HCT116 (cell line): ENCODE results near the gene ANKRD44. TPM values are rescaled to one million over a fixed set of nuclear protein-coding genes. Genes with fewer than 3 reads are reported as not detected.

Experiments
- ATAC-seq: fragments of 200-7000 bp; cut with Tn5 transposase; 2 replicates; pipeline ENCODE4 v1.9.1; 2020; ENCODE audit warnings: mild to moderate bottlenecking, moderate library complexity
- BruUV-seq: library from RNA; stranded (reverse); fragments of 400-500 nt; replicated peaks from 2 replicates; lab custom pipeline; 2021; lab: Mats Ljungman, UMichigan
- CTCF ChIA-PET: fragments of 300-600 bp; sonication (Branson Sonifier 250); formaldehyde crosslinking; loops from one replicate; lab custom pipeline; 2021; ENCODE audit warnings: antibody characterized with exemption; lab: Charles Lee
- POLR2A ChIA-PET: fragments of 300-600, 350-600 bp; sonication (Branson Sonifier 250); formaldehyde crosslinking; loops from one replicate; lab custom pipeline; 2021; ENCODE audit warnings: antibody characterized with exemption; lab: Charles Lee
- RAD21 ChIA-PET, 2 experiments: fragments of 300-600 bp; sonication (Branson Sonifier 250); formaldehyde crosslinking; loops; one replicate each; lab custom pipeline; 2023; ENCODE audit warnings: low total read pairs in 2 of 2; ENCODE audit not compliant: uncharacterized antibody in 2 of 2, unreplicated experiment in 2 of 2, low non-redundant PET in 1 of 2; lab: Charles Lee
- DNase-seq: peaks from one replicate; pipeline ENCODE4 v3.0.0-alpha.2; 2010; ENCODE audit warnings: low read depth, low spot score
- H2AFZ ChIP-seq: fragments of 200-600 bp; shearing (Covaris generic), sonication (generic); 2 replicates; pipeline ENCODE4 v1.6.1; 2017; ENCODE audit warnings: low read depth, mixed run types, mixed read lengths, antibody characterized with exemption, low read length; ENCODE audit not compliant: poor library complexity, severe bottlenecking
- H3K27ac ChIP-seq: 2 replicates; pipeline ENCODE4 v1.5.1; 2012; ENCODE audit warnings: low read depth, low read length
- H3K27me3 ChIP-seq: fragments of 200-600 bp; sonication (generic); 2 replicates; pipeline ENCODE4 v1.6.1; 2016; ENCODE audit warnings: mixed run types, low read length, mixed read lengths; ENCODE audit not compliant: insufficient read depth
- H3K36me3 ChIP-seq, 2 experiments: fragments of 200-500 bp in 1 of 2; fragments of 200-600 bp in 1 of 2; sonication (Bioruptor generic) in 1 of 2; sonication (generic) in 1 of 2; 2 replicates each; pipeline versions ENCODE4 v1.5.1 to v1.6.1; 2014 to 2016; ENCODE audit warnings: low read length in 2 of 2, inconsistent platforms in 1 of 2, mixed read lengths in 1 of 2, mixed run types in 1 of 2; ENCODE audit not compliant: insufficient read depth in 2 of 2, control insufficient read depth in 1 of 2
- H3K4me1 ChIP-seq, 2 experiments: fragments of 200-600 bp in 1 of 2; sonication (generic) in 1 of 2; 2 replicates each; pipeline versions ENCODE4 v1.5.1 to v1.6.1; 2012 to 2017; ENCODE audit warnings: low read length in 2 of 2, inconsistent platforms in 1 of 2, mild to moderate bottlenecking in 1 of 2, mixed read lengths in 1 of 2, mixed run types in 1 of 2, moderate library complexity in 1 of 2; ENCODE audit not compliant: insufficient read depth in 2 of 2, control insufficient read depth in 1 of 2
- H3K4me2 ChIP-seq: fragments of 200-600 bp; sonication (generic); 2 replicates; pipeline ENCODE4 v1.6.1; 2017; ENCODE audit warnings: mixed run types, low read length, mixed read lengths
- H3K4me3 ChIP-seq, 2 experiments: fragments of 200-600 bp in 1 of 2; sonication (generic) in 1 of 2; replicated peaks in 1 of 2; 2 replicates each; pipeline ENCODE4 v1.5.1; 2011 to 2016; ENCODE audit warnings: low read length in 2 of 2, control low read depth in 1 of 2, low read depth in 1 of 2, mild to moderate bottlenecking in 1 of 2, mixed read lengths in 1 of 2, mixed run types in 1 of 2
- H3K79me2 ChIP-seq: fragments of 200-600 bp; sonication (generic); 2 replicates; pipeline ENCODE4 v1.6.1; 2017; ENCODE audit warnings: mild to moderate bottlenecking, mixed run types, low read length, moderate library complexity, mixed read lengths; ENCODE audit not compliant: insufficient read depth
- H3K9ac ChIP-seq: fragments of 200-600 bp; sonication (generic); 2 replicates; pipeline ENCODE4 v1.6.1; 2016; ENCODE audit warnings: low read length, mixed read lengths
- H3K9me2 ChIP-seq: fragments of 200-600 bp; sonication (generic), shearing (Covaris generic); 2 replicates; pipeline ENCODE4 v1.6.1; 2017; ENCODE audit warnings: mixed run types, mild to moderate bottlenecking, moderate library complexity; ENCODE audit not compliant: insufficient read depth
- H3K9me3 ChIP-seq, 2 experiments: fragments of 200-500 bp in 1 of 2; fragments of 200-600 bp in 1 of 2; sonication (Bioruptor generic) in 1 of 2; sonication (generic) in 1 of 2; 2 replicates each; pipeline ENCODE4 v1.6.1; 2014 to 2017; ENCODE audit warnings: low read length in 2 of 2, mixed read lengths in 2 of 2, inconsistent platforms in 1 of 2, low read depth in 1 of 2, mild to moderate bottlenecking in 1 of 2, mixed run types in 1 of 2, moderate library complexity in 1 of 2; ENCODE audit not compliant: control insufficient read depth in 1 of 2, insufficient read depth in 1 of 2
- H4K20me1 ChIP-seq: fragments of 200-600 bp; sonication (generic), shearing (Covaris generic); 2 replicates; pipeline ENCODE4 v1.6.1; 2017; ENCODE audit warnings: mixed run types, mild to moderate bottlenecking, moderate library complexity; ENCODE audit not compliant: insufficient read depth
- CBX3 ChIP-seq: IDR thresholded peaks from 2 replicates; pipeline ENCODE4 v1.6.1; 2012; ENCODE audit warnings: low read depth
- EZH2 ChIP-seq: fragments of 200-600 bp; sonication (generic); IDR thresholded peaks from 2 replicates; pipeline ENCODE4 v1.6.1; 2017; ENCODE audit warnings: antibody characterized with exemption, mixed run types
- EZH2phosphoT487 ChIP-seq: fragments of 200-600 bp; IDR thresholded peaks from 2 replicates; pipeline ENCODE4 v1.6.1; 2018; ENCODE audit warnings: antibody characterized with exemption, borderline replicate concordance
- POLR2AphosphoS5 ChIP-seq: IDR thresholded peaks from 2 replicates; pipeline ENCODE4 v1.6.1; 2011; ENCODE audit warnings: mild to moderate bottlenecking, low read depth, low read length, moderate library complexity
- SIN3A ChIP-seq: IDR thresholded peaks from 2 replicates; pipeline ENCODE4 v1.6.1; 2012; ENCODE audit warnings: low read depth
- SP1 ChIP-seq: IDR thresholded peaks from 2 replicates; pipeline ENCODE4 v1.6.1; 2012; ENCODE audit warnings: low read depth
- TCF7L2 ChIP-seq: IDR thresholded peaks from 2 replicates; pipeline ENCODE4 v1.7.0; 2011; ENCODE audit warnings: borderline replicate concordance, inconsistent platforms; ENCODE audit not compliant: insufficient read depth, insufficient read length; ENCODE audit errors: extremely low read depth
- ZBTB33 ChIP-seq: IDR thresholded peaks from 2 replicates; pipeline ENCODE4 v1.6.1; 2011; ENCODE audit warnings: mild to moderate bottlenecking, low read length, moderate library complexity; ENCODE audit not compliant: insufficient replicate concordance; ENCODE audit errors: extremely low read depth
- ZFX ChIP-seq: fragments of 450-650 bp; IDR thresholded peaks from 2 replicates; pipeline ENCODE4 v1.6.1; 2017
- intact Hi-C: fragments of 100-400 bp; cut with micrococcal nuclease; formaldehyde crosslinking; loops from 2 replicates; pipeline ENCODE4 v1.10.0; 2022
- total RNA-seq: library from RNA; stranded (reverse); gene quantifications from one replicate; pipeline ENCODE4 v1.2.1, GENCODE V29; 2021; ENCODE audit not compliant: unreplicated experiment
- TF ChIP-seq, protein P1 (sequence below): IDR thresholded peaks from 2 replicates; pipeline ENCODE4 v1.6.1; 2012

Gene ANKRD44
- total RNA-seq, 1 experiment from 2014 or later: 2.7 TPM

- CTCF ChIA-PET: no interaction called here
- no TSS peak for BruUV-seq
- Histone ChIP-seq H3K27me3 (no peaks in the 10 kb centered on the region), H3K4me3 (no peak overlapping the region), H4K20me1 (no peaks in the 10 kb centered on the region), H3K27ac (no peak overlapping the region), H3K9me2 (no peaks in the 10 kb centered on the region), H3K36me3 (no peaks in the 10 kb centered on the region), H2AFZ (no peak overlapping the region), H3K4me2 (no peak overlapping the region), H3K9ac (no peak overlapping the region), H3K4me1 (no peaks in the 10 kb centered on the region), H3K9me3 (no peaks in the 10 kb centered on the region), H3K79me2 (no peaks in the 10 kb centered on the region)
- RAD21 ChIA-PET: no interaction called here
- intact Hi-C loops: no loop called here
- no peak for ATAC-seq
- no peak for TF ChIP-seq EZH2
- TF ChIP-seq SIN3A: no peak
- TF ChIP-seq POLR2AphosphoS5: no peak
- no peak for TF ChIP-seq CBX3
- TF ChIP-seq, protein P1, sequence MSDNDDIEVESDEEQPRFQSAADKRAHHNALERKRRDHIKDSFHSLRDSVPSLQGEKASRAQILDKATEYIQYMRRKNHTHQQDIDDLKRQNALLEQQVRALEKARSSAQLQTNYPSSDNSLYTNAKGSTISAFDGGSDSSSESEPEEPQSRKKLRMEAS: no peak
- TF ChIP-seq EZH2phosphoT487: no peak
- no peak for TF ChIP-seq TCF7L2
- TF ChIP-seq ZBTB33: no peak
- no peak for TF ChIP-seq ZFX
- no peak for TF ChIP-seq SP1
- DNase-seq: no peak
- POLR2A ChIA-PET: no interaction called here
Observed at GRCh38 chr2:197266477-197266876, 44.1 kb downstream of the ANKRD44 start.
